HG03354 (cell line): ENCODE results near the gene IL24.
"Not testable (repeated sequence)": the region's sequence is repeated elsewhere in the genome, so short reads cannot be mapped to it uniquely, and the experiment has no call there.

ENCODE experiments used
- ATAC-seq: cut with Tn5 transposase; IDR thresholded peaks from one replicate; pipeline ENCODE4 v1.9.1; 2021; ENCODE audit warnings: mild to moderate bottlenecking; ENCODE audit not compliant: unreplicated experiment, poor library complexity, severe bottlenecking

The IL24 gene

DNA sequence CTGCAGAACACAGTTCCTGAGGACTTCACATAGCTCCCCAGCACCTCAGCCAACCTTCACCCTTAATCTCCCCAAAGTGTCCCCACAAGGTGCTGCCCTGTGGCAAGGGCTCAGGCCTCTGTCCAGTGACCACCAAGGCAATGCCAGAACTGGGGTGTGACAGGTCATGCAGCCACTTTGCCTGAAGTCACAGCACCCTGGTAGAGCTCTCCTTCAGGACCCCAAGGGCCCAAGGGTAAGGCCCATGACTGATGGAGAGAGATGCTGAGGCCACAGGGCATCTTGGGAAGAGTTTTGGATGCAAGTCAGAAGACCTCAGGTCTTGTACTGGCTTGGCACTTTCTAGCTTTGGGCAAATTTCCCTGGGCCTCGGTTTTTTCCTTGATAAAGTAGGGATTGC, 25.3 kb downstream of the IL24 start:
- ATAC-seq: no peak

DNA sequence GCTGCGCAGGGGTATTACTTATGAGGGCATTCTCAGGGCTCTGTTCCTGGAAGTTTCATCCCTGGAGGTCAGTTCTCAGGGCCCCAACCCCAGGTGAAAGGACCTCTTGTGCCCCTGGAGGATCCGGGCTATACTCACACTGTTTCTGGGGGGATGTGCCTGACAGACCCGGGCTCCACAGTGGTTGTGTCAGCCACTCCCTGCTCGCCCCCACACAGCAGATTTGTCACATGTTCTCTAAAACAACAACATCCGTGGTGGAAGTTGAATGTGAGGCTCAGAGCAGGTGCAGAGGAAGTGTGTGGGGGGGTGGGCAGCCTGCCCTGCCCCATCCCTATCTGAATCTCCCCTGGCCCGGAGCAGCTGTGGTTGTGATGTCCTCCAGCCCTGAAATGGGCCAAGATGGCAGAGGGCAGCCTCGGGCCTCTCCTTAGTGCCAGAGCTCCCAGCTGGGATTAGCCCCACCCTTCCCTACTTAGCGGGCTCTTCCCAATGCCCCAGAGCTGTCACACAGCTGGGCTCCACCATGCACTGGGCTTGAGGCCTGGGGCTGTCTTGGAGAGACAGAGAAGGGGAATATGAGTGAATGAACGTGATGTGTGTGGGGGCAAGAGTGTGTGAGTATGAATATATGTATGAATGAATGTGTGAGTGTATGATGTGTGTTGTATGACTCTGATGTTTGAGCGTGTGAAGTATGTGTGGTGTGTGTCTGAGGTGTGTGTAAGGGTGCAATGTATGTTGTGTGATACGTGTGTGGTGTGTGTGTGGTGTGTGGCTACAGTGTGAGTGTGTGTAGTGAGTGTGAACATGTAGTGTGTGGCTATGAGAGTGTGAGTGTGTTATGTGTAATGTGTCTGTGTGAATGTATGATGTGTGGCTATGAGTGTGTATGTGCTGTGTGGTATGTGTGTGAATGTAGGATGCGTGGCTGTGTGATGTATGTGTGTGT, 26.0 kb downstream of the IL24 start:
- ATAC-seq: peak; percentile 63

DNA sequence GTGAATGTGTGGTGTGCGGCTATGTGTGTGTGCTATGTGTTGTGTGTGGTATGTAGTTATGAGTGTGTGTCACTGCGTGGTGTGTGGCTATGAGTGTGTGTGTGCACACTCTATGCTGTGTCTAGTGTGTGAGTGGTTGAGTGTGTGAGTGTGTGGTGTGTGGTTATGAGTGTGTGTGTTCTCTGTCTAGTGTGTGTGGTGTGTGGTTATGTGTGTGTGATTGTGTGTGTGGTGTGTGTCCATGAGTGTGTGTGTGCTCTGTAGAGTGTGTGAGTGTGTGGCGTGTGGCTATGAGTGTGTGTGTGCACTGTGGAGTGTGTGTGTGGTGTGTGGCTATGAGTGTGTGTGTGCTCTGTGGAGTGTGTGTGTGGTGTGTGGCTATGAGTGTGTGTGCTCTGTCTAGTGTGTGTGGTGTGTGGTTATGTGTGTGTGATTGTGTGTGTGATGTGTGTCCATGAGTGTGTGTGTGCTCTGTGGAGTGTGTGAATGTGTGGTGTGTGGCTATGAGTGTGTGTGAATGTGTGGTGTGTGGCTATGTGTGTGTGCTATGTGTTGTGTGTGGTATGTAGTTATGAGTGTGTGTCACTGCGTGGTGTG, 26.8 kb downstream of the IL24 start:
- not testable (repeated sequence) for ATAC-seq

DNA sequence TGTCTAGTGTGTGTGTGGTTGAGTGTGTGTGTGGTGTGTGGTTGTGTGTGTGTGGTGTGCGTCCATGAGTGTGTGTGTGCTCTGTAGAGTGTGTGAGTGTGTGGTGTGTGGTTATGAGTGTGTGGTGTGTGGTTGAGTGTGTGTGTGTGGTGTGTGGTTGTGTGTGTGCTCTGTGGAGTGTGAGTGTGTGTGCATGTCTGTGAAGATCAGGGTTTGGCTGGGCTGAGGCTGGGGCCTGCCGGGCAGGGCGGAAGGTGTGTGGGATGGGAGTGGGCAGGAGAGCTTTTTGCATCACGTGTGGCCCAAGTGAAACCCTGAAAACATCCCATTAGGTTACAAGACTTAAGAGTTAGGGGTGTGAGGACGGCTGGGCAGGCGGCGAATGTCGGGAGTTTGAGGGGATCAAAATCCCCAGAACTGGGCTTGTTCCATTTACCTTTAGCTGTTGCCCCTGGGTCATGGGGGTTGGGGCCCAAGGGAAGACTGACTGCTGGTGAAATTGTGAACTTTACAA, 27.4 kb downstream of the IL24 start:
- ATAC-seq: peak; percentile 29

DNA sequence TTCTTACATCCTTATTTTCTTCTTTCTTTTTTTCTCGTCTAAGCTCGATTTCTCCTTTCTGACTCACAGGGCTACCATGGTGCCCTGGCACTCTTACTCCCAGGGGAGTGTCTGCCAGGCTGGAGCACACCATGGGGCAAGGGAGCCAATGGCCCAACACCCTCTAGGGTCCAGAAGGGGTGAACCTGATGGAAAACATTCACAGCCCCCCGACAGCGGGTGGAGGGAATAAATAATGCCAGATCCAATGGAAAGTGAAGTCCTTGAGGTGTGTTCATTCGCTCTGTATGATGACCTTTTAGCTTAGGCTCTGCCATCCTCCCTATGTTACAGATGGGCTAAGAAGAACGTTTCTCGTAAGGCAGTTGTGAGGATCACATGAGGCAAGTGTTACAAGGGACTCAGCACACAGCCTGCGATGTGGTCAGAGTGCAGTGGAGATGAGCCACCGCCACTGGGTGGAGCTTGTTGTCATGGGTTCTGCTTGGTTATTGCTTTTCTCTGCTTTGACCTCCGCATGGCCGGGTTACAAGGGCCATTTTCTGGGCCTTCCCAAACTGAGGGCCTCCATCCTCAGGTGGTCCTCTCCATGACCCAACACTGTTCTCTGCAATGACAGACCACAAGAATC, 28.0 kb downstream of the IL24 start:
- ATAC-seq: peak; percentile 69

DNA sequence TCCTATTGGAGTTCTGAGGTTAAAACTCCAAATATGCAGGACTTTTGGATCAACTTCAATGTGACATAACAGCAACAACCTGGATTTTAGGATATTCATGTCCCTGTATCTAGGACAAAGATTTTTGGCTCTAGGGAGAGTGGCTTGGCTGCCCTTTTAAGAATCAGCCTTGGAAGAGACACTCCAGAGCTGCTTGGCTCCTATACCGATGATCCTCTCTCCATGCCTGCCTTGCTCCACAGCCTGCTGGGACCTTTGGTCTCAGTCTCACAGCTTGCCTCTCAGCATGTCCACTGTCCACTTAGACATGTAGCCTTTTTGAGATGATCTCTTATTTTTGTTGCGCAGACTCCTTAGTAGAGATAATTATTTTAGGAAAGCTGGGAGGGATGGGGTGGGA, 29.0 kb downstream of the IL24 start:
- ATAC-seq: no peak

DNA sequence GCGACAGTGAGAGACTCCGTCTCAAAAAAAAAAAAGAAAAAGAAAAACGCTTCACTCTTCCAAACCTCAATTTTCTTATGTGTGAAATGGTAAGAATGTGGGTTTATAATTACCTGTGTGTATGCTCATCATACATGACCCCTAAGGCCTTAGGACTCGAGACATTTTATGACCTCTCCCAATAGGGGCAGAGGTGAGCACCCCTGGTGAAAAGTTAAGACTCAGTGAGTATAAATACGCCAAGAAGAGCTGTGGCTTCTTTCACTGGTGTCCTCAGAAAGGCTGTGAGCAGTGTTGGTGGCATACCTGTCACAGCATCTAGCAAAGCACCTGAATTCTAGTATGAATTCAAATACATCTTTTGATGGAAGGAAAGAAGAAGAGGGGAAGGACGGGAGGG, 32.3 kb downstream of the IL24 start:
- ATAC-seq: no peak

DNA sequence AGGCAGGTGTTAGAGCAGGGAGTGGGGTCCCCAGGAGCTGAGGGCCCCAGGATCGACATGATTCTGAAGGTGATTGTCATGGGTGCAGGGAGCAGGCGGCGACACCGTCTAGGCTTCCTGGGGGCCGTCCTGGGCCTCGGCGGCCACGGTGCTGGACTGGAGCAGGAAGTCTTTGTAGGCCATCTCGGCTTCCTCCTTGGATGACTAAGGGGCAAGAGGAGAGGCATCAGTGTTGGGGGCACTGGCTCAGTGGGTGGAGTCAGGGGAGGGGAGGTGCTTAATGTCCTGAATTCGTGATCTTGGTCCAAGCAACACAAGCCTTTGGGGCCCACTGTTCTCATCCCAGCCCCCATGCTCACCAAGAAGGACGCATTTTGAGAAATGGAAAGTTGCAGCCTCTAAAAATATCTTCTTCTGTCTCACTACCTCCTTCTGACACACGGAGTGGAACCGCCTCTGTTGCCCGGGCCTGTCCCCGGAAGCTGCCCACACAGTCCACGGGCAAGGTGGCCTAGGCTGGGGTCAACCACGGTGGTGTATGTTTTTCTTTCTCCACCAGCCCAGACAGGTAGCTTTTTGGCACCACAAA, 33.1 kb downstream of the IL24 start:
- peak; percentile 71 for ATAC-seq

DNA sequence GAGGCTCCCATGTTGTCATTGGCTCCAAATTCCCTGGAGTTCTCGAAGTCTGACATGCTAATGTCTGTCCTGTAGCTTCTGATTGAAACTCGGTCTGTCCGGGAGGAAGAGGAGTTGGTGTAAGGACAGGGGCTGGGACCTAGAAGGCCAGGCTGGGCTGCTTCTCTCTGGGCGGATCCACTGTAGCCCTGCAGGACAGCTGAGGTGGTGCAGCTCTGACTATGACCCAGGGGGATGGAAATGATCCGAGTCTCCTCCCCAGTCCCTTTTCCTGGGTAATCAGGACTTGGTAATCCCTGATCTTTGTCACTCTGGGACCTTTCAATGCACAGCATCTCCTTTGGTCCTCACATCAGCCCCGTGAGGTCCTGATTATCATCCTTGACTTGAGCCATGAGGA, 34.5 kb downstream of the IL24 start:
- ATAC-seq: no peak

DNA sequence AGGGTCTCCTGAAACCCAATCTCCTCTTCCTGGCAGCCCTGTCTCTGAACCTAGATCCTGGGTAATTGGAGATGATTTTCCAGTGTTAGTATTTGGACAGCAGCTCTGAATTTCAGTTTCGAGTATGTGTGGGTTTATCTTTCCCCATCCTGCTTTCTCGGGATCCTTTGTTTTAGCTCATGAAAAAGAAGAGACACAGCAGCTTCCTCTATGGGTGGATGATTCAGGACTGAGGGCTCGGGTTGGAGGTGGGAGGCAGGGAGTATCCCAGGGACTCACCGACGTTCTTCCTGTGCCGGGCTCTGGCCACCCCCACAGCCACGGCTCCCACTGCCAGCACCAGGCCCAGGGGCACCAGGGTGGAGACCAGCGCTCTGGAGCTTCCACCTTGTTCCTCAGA, 34.9 kb downstream of the IL24 start:
- no peak for ATAC-seq

DNA sequence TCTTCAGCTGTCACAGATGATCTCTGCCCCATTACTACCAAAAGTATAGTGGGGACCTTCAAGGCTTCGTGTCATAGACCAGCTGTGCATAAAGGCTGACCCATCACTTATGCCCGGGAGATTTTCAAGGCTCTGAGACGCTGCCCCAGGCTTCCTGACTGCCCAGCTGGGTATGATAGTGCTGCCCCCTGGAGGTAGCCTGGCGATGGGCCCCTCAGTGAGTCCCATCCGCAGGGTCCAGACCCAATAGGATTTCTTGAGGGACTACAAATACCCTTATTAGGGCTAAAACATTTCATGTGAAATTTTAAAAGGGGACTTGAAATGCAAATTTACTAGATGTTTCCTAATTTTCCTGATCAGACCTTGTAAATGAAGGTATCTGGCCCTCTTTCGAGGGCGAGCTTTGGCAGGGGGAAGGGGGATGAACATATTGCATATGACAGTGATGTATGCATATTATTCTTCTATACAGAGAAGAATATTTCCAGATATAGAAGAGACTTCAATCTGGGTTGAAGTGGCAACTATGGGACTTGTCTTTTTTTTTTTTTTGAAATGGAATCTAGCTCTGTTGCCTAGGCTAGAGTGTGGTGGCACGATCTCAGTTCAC, 36.2 kb downstream of the IL24 start:
- ATAC-seq: peak; percentile 27

DNA sequence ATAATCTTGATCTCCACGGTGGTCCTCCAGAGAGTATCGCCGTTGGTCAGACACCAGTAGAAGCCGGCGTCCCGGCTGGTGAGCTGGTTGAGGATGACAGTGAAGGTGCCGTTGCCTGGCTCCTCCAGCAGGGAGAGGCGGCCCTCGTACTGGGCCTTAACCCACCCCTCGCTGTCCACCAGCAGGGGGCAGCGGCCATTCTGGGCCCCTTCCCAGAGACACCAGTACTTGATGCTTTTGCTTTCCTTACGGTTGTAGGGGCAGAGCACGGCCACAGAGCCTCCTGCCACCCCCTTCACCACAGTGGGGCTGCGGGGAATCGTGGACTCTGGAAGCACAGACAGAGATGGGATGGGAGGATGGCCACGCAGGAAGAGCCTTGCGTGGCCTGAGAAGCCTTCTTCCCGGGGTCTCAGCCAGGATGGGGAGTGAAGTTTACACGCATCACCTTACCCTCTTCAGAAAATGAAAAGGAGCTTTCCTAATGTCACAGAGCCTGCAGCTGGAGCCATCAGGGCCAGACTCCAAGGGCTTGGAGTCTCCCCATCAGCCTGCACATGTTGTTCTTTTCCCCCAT, 38.3 kb downstream of the IL24 start:
- peak; percentile 50 for ATAC-seq

DNA sequence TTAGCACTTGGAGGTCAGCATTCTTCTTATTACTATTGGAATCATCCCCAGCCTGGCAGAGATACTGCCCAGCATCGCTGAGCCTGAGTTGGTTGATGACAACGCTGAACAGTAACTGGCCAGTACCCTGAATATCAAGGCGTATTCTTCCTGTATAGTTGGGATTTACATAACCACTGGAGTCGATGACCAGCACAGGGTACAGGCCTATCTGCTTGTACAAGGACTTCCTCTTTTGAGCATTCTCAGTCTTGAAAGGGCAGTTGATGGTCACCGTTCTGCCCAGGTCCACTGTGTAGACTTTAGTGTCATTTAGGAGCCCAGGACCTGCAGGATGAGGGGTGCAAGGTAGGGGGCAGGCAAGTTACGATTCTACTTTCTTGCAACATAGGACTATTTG, 40.2 kb downstream of the IL24 start:
- ATAC-seq: no peak

DNA sequence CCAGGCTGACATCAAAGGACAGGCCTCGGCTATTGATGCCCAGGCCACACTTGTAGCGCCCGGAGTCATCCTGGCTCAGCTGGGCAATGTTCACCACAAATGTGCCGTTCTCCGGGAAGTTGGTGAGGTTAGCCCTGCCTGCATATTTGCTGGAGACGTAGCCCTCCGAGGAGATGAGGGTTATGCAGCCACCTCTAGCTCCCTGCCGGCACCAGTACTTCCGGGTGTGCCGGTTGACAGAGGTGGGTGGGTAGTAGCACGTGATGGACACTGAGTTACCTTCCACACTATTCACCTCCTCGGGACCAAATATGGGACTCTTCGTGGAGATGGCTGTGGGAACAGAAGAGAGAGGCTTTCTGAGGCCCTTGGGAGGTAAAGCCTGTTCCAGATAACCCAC, 41.9 kb downstream of the IL24 start:
- no peak for ATAC-seq

DNA sequence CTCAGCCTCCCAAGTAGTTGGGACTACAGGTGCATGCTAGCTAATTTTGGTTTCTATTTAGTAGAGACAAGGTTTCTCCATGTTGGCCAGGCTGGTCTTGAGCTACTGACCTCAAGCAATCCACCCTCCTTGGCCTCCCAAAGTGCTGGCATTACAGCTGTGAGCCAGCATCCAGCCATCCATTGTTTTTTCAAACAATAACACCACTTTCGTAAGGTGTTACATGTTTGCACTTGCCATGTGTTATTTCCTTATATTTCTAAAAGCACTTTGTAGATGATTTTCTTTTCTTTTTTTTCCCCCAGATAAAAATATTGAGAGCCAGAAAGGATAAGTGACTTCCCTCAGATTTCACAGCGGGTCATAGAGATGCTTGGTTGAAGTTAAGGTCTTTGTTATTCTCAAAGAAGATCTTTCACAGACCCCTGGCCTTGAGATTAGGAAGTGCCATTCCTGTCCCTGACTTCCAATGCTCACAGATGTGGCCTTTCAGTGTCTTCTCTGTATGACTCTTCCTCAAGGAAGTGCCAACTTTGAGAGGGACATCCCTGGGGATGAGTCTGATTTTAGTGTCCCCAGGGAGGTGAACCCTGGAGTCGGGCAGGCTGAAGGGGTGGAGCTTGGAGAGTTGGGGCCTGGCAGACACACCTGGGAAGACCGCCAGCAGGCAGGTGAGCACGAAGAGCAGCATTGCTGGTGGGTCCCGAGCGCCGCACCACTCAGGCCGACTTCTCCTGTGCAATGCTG, 42.8 kb downstream of the IL24 start:
- ATAC-seq: no peak

DNA sequence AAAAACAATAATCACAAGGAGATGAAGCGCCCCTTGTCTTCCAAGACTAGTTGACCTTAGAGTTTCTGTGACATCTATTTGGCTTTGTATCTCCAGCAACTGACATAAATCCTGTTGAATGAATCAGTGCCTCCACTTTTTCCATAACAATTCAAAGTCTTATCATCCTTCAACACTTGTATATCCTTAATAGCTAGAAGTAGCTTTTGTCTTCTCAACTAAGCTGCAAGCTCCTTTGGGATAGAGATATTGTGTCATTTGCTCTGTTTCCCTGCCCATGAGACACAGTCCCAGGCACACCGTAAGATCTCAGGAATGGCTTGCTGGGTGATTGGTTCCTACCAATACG, 43.3 kb downstream of the IL24 start:
- no peak for ATAC-seq

DNA sequence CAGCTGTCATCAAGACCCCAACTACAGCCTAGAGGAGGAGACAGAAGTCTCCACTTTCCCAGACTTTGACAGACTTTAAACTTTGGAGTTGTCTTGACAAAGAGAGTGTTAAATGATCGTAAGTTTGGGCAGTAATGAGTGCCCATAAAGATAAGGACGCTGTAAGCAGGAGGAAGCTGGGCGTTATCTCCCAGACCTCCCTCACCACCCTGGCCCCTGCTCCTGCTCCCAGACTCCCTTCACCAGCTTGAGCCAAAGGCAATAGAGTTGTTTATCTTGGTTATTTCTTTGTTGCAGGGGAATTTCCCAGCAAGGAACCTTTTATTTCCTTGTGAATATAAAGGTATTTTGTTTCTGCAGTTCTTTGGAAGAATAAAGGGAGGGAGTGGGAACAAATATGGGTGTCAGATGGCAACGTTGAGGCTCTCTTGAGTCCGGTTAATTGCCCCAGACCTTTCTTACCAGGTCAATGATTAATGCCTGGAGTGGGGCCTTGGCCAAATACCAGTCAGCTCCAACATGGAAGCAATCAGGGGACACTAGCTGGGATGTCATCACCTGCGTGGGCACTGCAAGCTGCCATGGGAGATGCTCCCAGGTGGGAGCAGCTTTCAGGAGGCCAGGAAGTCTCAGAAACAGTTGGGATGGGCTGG, 44.6 kb downstream of the IL24 start:
- no peak for ATAC-seq

DNA sequence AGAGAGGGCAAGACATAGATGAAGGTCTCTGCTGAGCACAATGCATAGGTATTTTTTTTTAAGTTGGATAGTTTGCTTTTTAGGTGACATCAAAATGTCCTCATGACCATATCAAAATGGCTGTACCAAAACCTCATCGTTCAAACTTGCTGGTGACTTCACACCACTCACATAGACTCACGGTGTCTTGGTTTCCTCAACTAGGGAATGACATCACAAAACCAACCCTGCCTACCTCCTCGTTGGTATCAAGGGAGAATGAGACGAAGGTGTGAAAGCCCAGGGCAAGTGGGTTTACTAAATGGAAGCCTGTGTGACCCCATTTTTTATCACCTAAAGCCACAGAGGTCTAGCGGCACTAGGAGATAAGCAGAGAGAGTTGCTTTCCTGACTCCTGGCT, 47.5 kb downstream of the IL24 start:
- no peak for ATAC-seq

DNA sequence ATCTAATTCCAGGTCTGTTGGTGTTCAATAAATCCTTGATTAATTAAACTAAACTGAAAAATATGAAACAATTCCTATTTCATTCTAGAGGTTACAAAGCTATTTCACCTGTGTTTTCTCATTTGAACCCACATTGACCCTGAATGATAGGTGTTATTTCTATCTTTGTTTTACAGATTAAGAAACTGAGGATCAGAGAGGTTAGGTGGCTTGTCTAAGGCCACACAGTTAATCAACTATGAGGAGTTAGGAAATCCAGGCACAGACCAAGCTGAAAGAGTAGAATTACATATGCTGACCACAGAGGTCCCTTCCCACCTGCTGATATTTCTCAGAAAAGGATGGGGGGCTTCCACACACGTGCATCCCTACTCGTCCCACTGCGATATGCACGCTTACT, 48.5 kb downstream of the IL24 start:
- ATAC-seq: no peak
